ENCODE data around the gene CD247. TPM values are rescaled to one million over a fixed set of nuclear protein-coding genes. Genes with fewer than 3 reads are reported as not detected.
A peak's percentile ranks its signal among the peaks of the same experiment; 100 is the strongest.

Gene CD247
- total and polyA plus RNA-seq, 10 of the 15 experiments (the other 5 are each of a cell fraction or from before 2014, with no cell fraction given) = 0.10 to 0.77 (median 0.30) TPM

- no peak for TF ChIP-seq E2F8 (IDR thresholded peaks at IDR 0.05; ENCODE audit: low read depth, partially characterized antibody)
Measured at GRCh38 chr1:167542109-167543032, 24.0 kb upstream of the CD247 start (continued).

- TF ChIP-seq FOXK2 (IDR thresholded peaks at IDR 0.05) = no peak
- TF ChIP-seq PAX8 (IDR thresholded peaks at IDR 0.05) = no peak
- no peak for TF ChIP-seq SREBF2 (IDR thresholded peaks at IDR 0.05; ENCODE audit: low read length)
- no peak for TF ChIP-seq POLR2AphosphoS2 (IDR thresholded peaks at IDR 0.05; ENCODE audit: low read depth, low read length)
- TF ChIP-seq STAT1 (conservative IDR thresholded peaks at IDR 0.05) = no peak
- TF ChIP-seq JUND (IDR thresholded peaks at IDR 0.05; ENCODE audit: low read depth, low read length) = no peak
- TF ChIP-seq MAX (IDR thresholded peaks at IDR 0.05; ENCODE audit: low read depth, low read length) = no peak
- TF ChIP-seq PML (IDR thresholded peaks at IDR 0.05; ENCODE audit: low read length) = no peak
- no peak for TF ChIP-seq POLR2A (IDR thresholded peaks at IDR 0.05; ENCODE audit: low read depth, low read length)
- ChIA-PET RAD21 (ENCODE audit: unreplicated experiment) (interaction anchor here (2.6 to 6.0 kb wide), 3 partner anchors 10 to 322 kb away, joined by 12 to 70 read pairs (median 12); partner anchors contain the start of genes CREG1 and POU2F1), POLR2A (interaction anchor here (1.3 kb wide), 1 partner anchor 9 kb away, joined by 7 read pairs; no protein-coding TSS in a partner anchor), SMC1A (ENCODE audit: uncharacterized antibody, unreplicated experiment) (interaction anchor here (0.6 to 6.8 kb wide), 9 partner anchors 10 to 279 kb away, joined by 3 to 83 read pairs (median 5); partner anchors contain the start of gene CREG1), CTCF (interaction anchor here (0.7 to 9.6 kb wide), 25 partner anchors 9 to 483 kb away, joined by 3 to 262 read pairs (median 6); partner anchors contain the start of gene CREG1)
- no TSS peak for BruUV-seq (replicated peaks)
- FAIRE-seq (no peak), DNase-seq (ENCODE audit: low read depth, low spot score) (no peak), ATAC-seq (no peak)
- peak overlapping the region; percentile 60 for H3K4me2 ChIP-seq (ENCODE audit: control insufficient read depth, insufficient read depth)
- peak overlapping the region; percentile 27; the same call in 1 of the 2 replicates for H3K27ac ChIP-seq (ENCODE audit: control insufficient read depth, insufficient read depth)
- in situ Hi-C loops (cut with MboI) (no loop called here), intact Hi-C loops (cut with micrococcal nuclease; ENCODE audit: unreplicated experiment) (no loop called here)
- H2AFZ ChIP-seq (ENCODE audit: control insufficient read depth, low read depth, low read length) = no peak overlapping the region
- WGBS (ENCODE audit: insufficient coverage, insufficient replicate concordance, low lambda C conversion rate, missing lambda C conversion rate) = 0% methylated on average over 1 of the region's 1 CpG
- peaks cover 0 to 6% of the 10 kb centered on the region in 2 experiments; a peak in 2 of 4 replicates for H3K36me3 ChIP-seq (ENCODE audit: control insufficient read depth in 2 of 2, insufficient read depth in 2 of 2, low read length in 1 of 2)
- H4K20me1 ChIP-seq (ENCODE audit: control insufficient read depth, insufficient read depth) = no peaks in the 10 kb centered on the region
- H3K9ac ChIP-seq (ENCODE audit: control insufficient read depth, insufficient read depth, low read length) = 0 out of 2 replicates have a peak overlapping the region, but pooled peaks have one; percentile 14
- peak overlapping the region; percentile 23; the same call in 1 of the 2 replicates for H3K4me3 ChIP-seq
- H3K27me3 ChIP-seq (replicated peaks in 1 of 2; ENCODE audit: control insufficient read depth in 2 of 2, insufficient read depth in 2 of 2, low read length in 1 of 2) = no peaks in the 10 kb centered on the region
- peaks cover 59% of the 10 kb centered on the region for H3K4me1 ChIP-seq (ENCODE audit: control insufficient read depth, insufficient read depth, low read length)
- no peaks in the 10 kb centered on the region for H3K79me2 ChIP-seq (ENCODE audit: control insufficient read depth, insufficient read depth, low read length)
- H3K9me3 ChIP-seq (replicated peaks; ENCODE audit: control insufficient read depth, insufficient read depth, low read length) = no peaks in the 10 kb centered on the region
Measured at GRCh38 chr1:167541610-167542009, 23.3 kb upstream of the CD247 start.
